ENCODE results near the gene ATP2B3. TPM values are rescaled to one million over a fixed set of nuclear protein-coding genes. Genes with fewer than 3 reads are reported as not detected.

ATP2B3 gene
- total RNA-seq, 1 experiment from 2014 or later: 0.35 TPM

DNA sequence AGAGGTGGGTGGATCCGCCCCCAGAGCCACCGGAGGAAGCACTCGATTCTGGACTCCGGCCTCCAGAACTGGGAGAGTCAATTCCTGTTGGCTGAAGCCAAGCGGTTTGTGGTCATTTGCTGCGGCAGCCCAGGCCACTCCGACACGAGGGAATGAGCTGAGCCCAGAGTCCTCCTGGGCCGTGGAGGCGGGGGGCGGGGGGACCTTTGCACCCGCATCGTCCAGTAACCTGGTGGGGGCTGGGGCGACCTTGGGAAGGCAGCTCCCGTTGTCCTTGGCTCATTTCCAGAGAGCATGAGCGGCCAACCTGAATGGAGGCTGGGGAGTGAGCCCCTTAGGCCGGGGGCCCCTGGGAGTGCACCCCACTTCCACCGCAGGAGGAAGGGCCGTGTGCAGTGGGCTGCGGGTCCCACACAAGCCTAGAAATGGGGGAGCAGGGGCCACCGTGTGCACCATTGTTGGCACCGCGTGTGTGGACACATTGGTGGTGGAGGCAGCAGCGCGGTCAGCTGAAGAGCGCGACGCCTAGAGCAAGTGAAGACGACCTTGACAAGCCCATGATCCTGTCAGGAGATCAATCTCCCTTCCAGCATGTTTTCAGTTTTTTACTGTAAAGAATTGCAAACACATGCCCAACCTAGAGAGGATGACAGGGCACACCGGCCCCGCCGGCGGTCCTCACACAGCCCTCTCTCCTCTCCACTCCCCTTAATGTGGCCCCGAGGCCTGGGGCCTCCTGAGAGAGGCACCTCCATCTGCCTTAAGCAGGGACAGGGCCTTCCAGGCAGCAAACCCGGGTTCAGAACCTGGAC, 109.6 kb downstream of the ATP2B3 start:
- H3K18ac ChIP-seq (ENCODE audit: insufficient read length, low read depth, low read length): no peak overlapping the region
- TF ChIP-seq, protein P1, sequence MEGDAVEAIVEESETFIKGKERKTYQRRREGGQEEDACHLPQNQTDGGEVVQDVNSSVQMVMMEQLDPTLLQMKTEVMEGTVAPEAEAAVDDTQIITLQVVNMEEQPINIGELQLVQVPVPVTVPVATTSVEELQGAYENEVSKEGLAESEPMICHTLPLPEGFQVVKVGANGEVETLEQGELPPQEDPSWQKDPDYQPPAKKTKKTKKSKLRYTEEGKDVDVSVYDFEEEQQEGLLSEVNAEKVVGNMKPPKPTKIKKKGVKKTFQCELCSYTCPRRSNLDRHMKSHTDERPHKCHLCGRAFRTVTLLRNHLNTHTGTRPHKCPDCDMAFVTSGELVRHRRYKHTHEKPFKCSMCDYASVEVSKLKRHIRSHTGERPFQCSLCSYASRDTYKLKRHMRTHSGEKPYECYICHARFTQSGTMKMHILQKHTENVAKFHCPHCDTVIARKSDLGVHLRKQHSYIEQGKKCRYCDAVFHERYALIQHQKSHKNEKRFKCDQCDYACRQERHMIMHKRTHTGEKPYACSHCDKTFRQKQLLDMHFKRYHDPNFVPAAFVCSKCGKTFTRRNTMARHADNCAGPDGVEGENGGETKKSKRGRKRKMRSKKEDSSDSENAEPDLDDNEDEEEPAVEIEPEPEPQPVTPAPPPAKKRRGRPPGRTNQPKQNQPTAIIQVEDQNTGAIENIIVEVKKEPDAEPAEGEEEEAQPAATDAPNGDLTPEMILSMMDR (conservative IDR thresholded peaks at IDR 0.05): no peak
- H2AK5ac ChIP-seq (ENCODE audit: insufficient read length, low read length): no peak overlapping the region
- no peak overlapping the region for H2BK15ac ChIP-seq (ENCODE audit: low read depth, low read length)
- no peak overlapping the region for H4K91ac ChIP-seq (ENCODE audit: insufficient read length, low read depth, low read length)
- H3K23me2 ChIP-seq (ENCODE audit: insufficient read length, low read depth, low read length, poor library complexity, severe bottlenecking): no peaks in the 10 kb centered on the region
- H3K9ac ChIP-seq (ENCODE audit: extremely low read depth, insufficient read length, low read length): no peak overlapping the region
- no peak overlapping the region for H3T11ph ChIP-seq (ENCODE audit: low read length)
- Mint-ChIP-seq H3K36me3 (ENCODE audit: insufficient read depth in 1 of 3, low read depth in 3 of 3) (peaks cover 0 to 5% (median 2%) of the 10 kb centered on the region in 3 experiments; a peak in 2 of 7 replicates), H3K4me1 (no peaks in the 10 kb centered on the region), H3K27ac (no peak overlapping the region), H3K27me3 (ENCODE audit: low read depth) (peaks cover 31% of the 10 kb centered on the region), H3K9me3 (peaks cover 68 to 76% of the 10 kb centered on the region in 2 experiments), H3K4me3 (no peak overlapping the region)
- H4K20me1 ChIP-seq (ENCODE audit: control insufficient read depth, insufficient read depth, insufficient read length): no peaks in the 10 kb centered on the region
- peaks cover 22% of the 10 kb centered on the region for H3K9me3 ChIP-seq (ENCODE audit: control insufficient read depth, low read depth, low read length)
- H2BK120ac ChIP-seq (ENCODE audit: low read depth, low read length, poor library complexity, severe bottlenecking): no peak overlapping the region
- no peak overlapping the region for H3K27ac ChIP-seq (ENCODE audit: insufficient read length, low read depth, low read length)
- no peaks in the 10 kb centered on the region for H3K79me2 ChIP-seq (ENCODE audit: insufficient read depth, low read length)
- no peak for DNase-seq
- no peak overlapping the region for H2AFZ ChIP-seq (ENCODE audit: low read length)
- no peaks in the 10 kb centered on the region for H3K4me1 ChIP-seq (ENCODE audit: insufficient read depth, low read length)
- H3K23ac ChIP-seq (ENCODE audit: insufficient read length, low read depth, low read length): no peak overlapping the region
- H3K14ac ChIP-seq (ENCODE audit: insufficient read depth, low read length): no peak overlapping the region
- H2BK12ac ChIP-seq (ENCODE audit: insufficient read length, low read depth, low read length): no peak overlapping the region
- H2BK20ac ChIP-seq (ENCODE audit: low read depth, low read length, poor library complexity, severe bottlenecking): no peak overlapping the region
- H2BK5ac ChIP-seq (ENCODE audit: insufficient read length, low read length): no peak overlapping the region
- no CpG with 5 or more reads among the region's 35 CpGs for whole genome bisulfite sequencing (ENCODE audit: extremely low coverage, insufficient read length, low lambda C conversion rate)
- no peak overlapping the region for H4K8ac ChIP-seq (replicated peaks; ENCODE audit: insufficient read length, low read depth, low read length)
- H3K4ac ChIP-seq (ENCODE audit: low read depth, low read length): no peak overlapping the region
- no peaks in the 10 kb centered on the region for H3K79me1 ChIP-seq (ENCODE audit: insufficient read depth, low read depth, low read length, poor library complexity, severe bottlenecking)
- no peak overlapping the region for H4K5ac ChIP-seq (ENCODE audit: insufficient read length, low read depth, low read length)
- no peak overlapping the region for H3K4me2 ChIP-seq (ENCODE audit: insufficient read depth, insufficient read length, low read length)
- H3K27me3 ChIP-seq (ENCODE audit: insufficient read depth, low read length): no peaks in the 10 kb centered on the region
- H3K56ac ChIP-seq (ENCODE audit: insufficient read length, low read depth, low read length): no peak overlapping the region

Data from H9 (cell line).